Parathyroid adenoma (tissue), 2 donors: ENCODE data around the gene P3H3.
A peak's percentile ranks its signal among the peaks of the same experiment; 100 is the strongest.

Source experiments
- H2AFZ ChIP-seq: fragments of 300-600 bp; sonication (generic); one replicate; pipeline ENCODE4 v1.7.0; 2017; ENCODE audit warnings: antibody characterized with exemption, mild to moderate bottlenecking
- H3K27ac ChIP-seq: fragments of 300-600 bp; sonication (generic); one replicate; pipeline ENCODE4 v1.7.0; 2017
- H3K27me3 ChIP-seq: fragments of 300-600 bp; sonication (generic); one replicate; pipeline ENCODE4 v1.7.0; 2017; ENCODE audit warnings: low read length; ENCODE audit not compliant: control insufficient read depth, insufficient read depth
- H3K36me3 ChIP-seq: fragments of 300-600 bp; sonication (generic); one replicate; pipeline ENCODE4 v1.7.0; 2017; ENCODE audit warnings: low read length; ENCODE audit not compliant: control insufficient read depth, insufficient read depth
- H3K4me1 ChIP-seq: fragments of 300-600 bp; sonication (generic); one replicate; pipeline ENCODE4 v1.7.0; 2017; ENCODE audit warnings: control low read depth
- H3K4me2 ChIP-seq: fragments of 300-600 bp; sonication (generic); one replicate; pipeline ENCODE4 v1.7.0; 2017; ENCODE audit warnings: low read length
- H3K4me3 ChIP-seq: fragments of 300-600 bp; sonication (generic); one replicate; pipeline ENCODE4 v1.7.0; 2017; ENCODE audit warnings: low read depth, low read length
- H3K79me2 ChIP-seq: fragments of 300-600 bp; sonication (generic); one replicate; pipeline ENCODE4 v1.7.0; 2017; ENCODE audit warnings: control low read depth
- H3K9ac ChIP-seq: fragments of 300-600 bp; sonication (generic); one replicate; pipeline ENCODE4 v1.7.0; 2017; ENCODE audit warnings: mild to moderate bottlenecking
- H3K9me3 ChIP-seq: fragments of 300-600 bp; sonication (generic); one replicate; pipeline ENCODE4 v1.7.0; 2017; ENCODE audit warnings: low read length; ENCODE audit not compliant: control insufficient read depth
- TF ChIP-seq, protein P1 (sequence below): fragments of 300-600 bp; sonication (generic); IDR thresholded peaks from one replicate; pipeline ENCODE4 v1.7.0; 2017; ENCODE audit warnings: antibody characterized with exemption, mild to moderate bottlenecking
- donor health status: primary hyperparathyroidism.

P3H3 gene

DNA sequence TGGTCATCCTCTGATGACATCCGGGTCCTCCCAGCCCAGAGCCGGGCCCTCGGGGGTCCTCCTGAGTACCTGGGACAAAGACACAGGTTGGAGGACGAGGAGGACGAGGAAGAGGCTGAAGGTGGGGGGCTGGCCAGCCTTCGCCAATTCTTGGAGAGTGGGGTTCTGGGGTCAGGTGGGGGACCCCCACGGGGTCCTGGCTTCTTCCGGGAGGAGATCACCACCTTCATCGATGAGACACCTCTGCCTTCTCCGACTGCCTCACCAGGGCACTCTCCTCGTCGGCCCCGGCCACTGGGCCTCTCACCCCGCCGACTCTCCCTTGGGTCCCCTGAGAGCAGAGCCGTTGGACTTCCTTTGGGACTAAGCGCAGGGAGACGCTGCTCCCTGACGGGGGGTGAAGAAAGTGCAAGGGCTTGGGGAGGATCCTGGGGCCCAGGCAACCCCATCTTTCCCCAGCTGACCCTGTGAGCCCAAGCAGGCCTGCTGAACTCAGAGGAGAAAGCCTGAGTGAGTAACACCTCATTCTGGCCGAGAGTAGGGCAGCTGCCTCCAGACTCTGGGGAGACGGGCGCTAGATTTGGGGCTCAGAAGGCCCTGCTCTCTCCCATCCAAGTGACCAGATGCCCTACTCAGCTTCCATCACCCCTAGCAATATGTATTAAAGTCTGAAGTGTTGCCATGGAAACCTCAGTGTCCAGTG, 1.3 kb upstream of the P3H3 start:
- H3K4me1 ChIP-seq: peaks cover 19% of the 10 kb centered on the region
- peak overlapping the region; percentile 7 for H2AFZ ChIP-seq
- no peak overlapping the region for H3K4me3 ChIP-seq
- H3K27me3 ChIP-seq: no peaks in the 10 kb centered on the region
- peak overlapping the region; percentile 9 for H3K4me2 ChIP-seq
- H3K9ac ChIP-seq: no peak overlapping the region
- no peaks in the 10 kb centered on the region for H3K36me3 ChIP-seq
- TF ChIP-seq, protein P1, sequence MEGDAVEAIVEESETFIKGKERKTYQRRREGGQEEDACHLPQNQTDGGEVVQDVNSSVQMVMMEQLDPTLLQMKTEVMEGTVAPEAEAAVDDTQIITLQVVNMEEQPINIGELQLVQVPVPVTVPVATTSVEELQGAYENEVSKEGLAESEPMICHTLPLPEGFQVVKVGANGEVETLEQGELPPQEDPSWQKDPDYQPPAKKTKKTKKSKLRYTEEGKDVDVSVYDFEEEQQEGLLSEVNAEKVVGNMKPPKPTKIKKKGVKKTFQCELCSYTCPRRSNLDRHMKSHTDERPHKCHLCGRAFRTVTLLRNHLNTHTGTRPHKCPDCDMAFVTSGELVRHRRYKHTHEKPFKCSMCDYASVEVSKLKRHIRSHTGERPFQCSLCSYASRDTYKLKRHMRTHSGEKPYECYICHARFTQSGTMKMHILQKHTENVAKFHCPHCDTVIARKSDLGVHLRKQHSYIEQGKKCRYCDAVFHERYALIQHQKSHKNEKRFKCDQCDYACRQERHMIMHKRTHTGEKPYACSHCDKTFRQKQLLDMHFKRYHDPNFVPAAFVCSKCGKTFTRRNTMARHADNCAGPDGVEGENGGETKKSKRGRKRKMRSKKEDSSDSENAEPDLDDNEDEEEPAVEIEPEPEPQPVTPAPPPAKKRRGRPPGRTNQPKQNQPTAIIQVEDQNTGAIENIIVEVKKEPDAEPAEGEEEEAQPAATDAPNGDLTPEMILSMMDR: no peak
- H3K27ac ChIP-seq: no peak overlapping the region
- H3K79me2 ChIP-seq: no peaks in the 10 kb centered on the region
- H3K9me3 ChIP-seq: no peaks in the 10 kb centered on the region

DNA sequence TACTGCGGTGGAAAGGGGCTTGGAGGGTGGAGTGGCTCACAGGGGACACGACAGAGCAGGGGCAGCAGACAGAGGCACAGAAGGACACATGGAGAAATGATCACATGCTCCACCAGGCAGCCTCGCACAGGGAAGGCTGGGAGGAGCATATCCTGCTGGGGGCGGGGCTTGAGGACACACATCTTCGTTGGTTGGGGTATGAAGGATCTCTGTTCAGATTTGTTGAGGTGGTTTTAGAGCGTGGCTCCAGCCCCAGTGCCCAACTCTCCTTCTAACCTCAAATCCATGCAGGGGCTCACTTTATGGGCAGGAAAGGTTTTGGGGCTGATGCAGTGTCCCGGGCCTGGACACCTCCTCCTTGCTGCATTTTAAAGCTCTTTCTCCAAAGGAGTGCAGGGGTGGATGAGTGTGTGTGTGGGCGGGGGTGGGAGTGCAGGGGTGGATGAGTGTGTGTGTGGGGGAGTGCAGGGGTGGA, 733 bp upstream of the P3H3 start:
- no peak overlapping the region for H3K4me3 ChIP-seq
- peaks cover 16% of the 10 kb centered on the region for H3K4me1 ChIP-seq
- TF ChIP-seq, protein P1: no peak
- H2AFZ ChIP-seq: peak overlapping the region; percentile 7
- no peaks in the 10 kb centered on the region for H3K36me3 ChIP-seq
- no peaks in the 10 kb centered on the region for H3K27me3 ChIP-seq
- no peaks in the 10 kb centered on the region for H3K79me2 ChIP-seq
- no peak overlapping the region for H3K27ac ChIP-seq
- H3K9ac ChIP-seq: no peak overlapping the region
- H3K9me3 ChIP-seq: no peaks in the 10 kb centered on the region
- H3K4me2 ChIP-seq: peak overlapping the region; percentile 9

DNA sequence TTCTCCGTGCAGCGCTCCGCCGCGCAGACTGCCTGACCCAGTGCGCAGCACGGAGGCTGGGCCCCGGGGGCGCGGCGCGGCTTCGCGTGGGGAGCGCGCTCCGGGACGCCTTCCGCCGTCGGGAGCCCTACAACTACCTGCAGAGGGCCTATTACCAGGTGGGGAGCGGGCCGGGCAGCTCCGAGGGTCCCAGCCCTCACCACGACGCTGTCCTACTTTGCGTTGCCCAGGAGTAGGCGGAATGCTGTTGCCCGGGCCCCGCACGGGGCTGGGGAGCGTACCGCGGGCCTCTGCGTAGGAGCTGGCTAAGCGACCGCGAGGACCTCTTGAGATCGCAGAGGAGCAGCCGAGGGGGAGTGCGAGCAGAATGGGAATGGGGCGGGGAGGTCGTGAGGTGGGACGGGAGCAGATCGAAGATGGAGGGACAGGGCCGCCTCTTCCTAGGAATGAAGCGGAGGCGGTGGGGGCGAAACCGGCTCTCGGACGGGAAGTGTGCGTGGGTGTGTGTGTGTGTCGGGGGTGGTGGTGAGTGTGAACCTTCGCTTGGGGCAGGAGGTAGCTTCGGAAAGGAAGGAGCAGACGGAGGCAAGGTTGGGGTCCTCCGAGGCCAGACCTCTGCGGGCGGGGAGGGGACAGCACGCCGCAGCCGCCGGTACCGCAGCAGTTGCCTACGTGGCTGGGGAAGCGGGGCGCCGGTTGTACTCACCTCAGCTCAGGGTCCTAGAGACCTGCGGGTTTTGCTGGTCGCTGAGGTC, 751 bp downstream of the P3H3 start:
- no peaks in the 10 kb centered on the region for H3K9me3 ChIP-seq

DNA sequence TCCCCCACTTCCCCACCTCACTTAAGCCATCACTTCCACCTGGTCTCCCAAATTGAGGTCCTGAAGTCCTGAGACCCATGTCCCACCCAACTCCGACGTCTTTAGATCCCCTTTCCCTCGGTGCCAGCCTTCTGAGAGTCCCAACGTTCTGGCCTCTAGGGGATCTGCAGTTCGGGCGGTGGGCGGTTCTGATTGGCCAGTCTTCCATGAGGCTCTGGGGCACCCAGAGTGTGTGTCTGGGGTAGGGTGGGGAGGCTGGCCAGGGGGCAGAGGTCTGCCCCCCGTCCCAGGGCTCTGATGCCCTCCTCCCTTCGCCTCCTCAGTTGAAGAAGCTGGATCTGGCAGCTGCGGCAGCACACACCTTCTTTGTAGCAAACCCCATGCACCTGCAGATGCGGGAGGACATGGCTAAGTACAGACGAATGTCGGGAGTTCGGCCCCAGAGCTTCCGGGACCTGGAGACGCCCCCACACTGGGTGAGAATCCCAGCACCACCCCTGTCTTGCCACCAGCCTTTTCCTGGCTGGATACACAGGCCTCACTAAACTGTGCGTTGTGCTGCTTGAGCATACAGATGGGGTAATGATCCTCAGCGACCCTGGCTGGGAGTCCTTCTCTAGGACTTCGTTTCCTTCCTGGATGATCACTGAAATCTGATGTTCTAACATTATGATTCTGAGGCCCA, 1.5 kb downstream of the P3H3 start:
- TF ChIP-seq, protein P1: no peak
- H3K27ac ChIP-seq: peak overlapping the region; percentile 77
- H3K79me2 ChIP-seq: no peaks in the 10 kb centered on the region
- H3K27me3 ChIP-seq: no peaks in the 10 kb centered on the region
- peak overlapping the region; percentile 83 for H3K4me3 ChIP-seq
- H3K9ac ChIP-seq: peak overlapping the region; percentile 96
- no peaks in the 10 kb centered on the region for H3K36me3 ChIP-seq
- no peaks in the 10 kb centered on the region for H3K9me3 ChIP-seq
- H2AFZ ChIP-seq: peak overlapping the region; percentile 95
- peak overlapping the region; percentile 99 for H3K4me2 ChIP-seq
- H3K4me1 ChIP-seq: peaks cover 13% of the 10 kb centered on the region

More for the DNA sequence above, 751 bp downstream of the P3H3 start:
- Histone ChIP-seq H3K4me3 (peak overlapping the region; percentile 83), H3K9ac (peak overlapping the region; percentile 96), H2AFZ (peak overlapping the region; percentile 95), H3K4me2 (peak overlapping the region; percentile 99), H3K36me3 (no peaks in the 10 kb centered on the region), H3K4me1 (peaks cover 13% of the 10 kb centered on the region), H3K27ac (peak overlapping the region; percentile 77), H3K79me2 (no peaks in the 10 kb centered on the region), H3K27me3 (no peaks in the 10 kb centered on the region)
- TF ChIP-seq, protein P1: no peak
